ENCODE measurements around the gene PRDM11.

The PRDM11 gene

GRCh38 chr11:45169310-45170072 lies 23.1 kb downstream of the PRDM11 start:
- Histone ChIP-seq H3K36me3 (ENCODE audit: insufficient read depth, low read length) (no peaks in the 10 kb centered on the region), H3K9me3 (ENCODE audit: control insufficient read depth, insufficient read depth, low read length) (no peaks in the 10 kb centered on the region), H3K9ac (ENCODE audit: low read depth, low read length) (no peak overlapping the region), H3K4me1 (ENCODE audit: insufficient read depth, low read length) (no peaks in the 10 kb centered on the region)

GRCh38 chr11:45170484-45170883 lies 24.0 kb downstream of the PRDM11 start:
- Histone ChIP-seq H3K4me1 (ENCODE audit: insufficient read depth, low read length) (no peaks in the 10 kb centered on the region), H3K9ac (ENCODE audit: low read depth, low read length) (no peak overlapping the region), H3K36me3 (ENCODE audit: insufficient read depth, low read length) (no peaks in the 10 kb centered on the region), H3K9me3 (ENCODE audit: control insufficient read depth, insufficient read depth, low read length) (no peaks in the 10 kb centered on the region)

GRCh38 chr11:45171550-45171949 lies 25.1 kb downstream of the PRDM11 start:
- Histone ChIP-seq H3K4me1 (ENCODE audit: insufficient read depth, low read length) (no peaks in the 10 kb centered on the region), H3K9ac (ENCODE audit: low read depth, low read length) (no peak overlapping the region), H3K36me3 (ENCODE audit: insufficient read depth, low read length) (no peaks in the 10 kb centered on the region), H3K9me3 (ENCODE audit: control insufficient read depth, insufficient read depth, low read length) (no peaks in the 10 kb centered on the region)

GRCh38 chr11:45173064-45173463 lies 26.6 kb downstream of the PRDM11 start:
- no peaks in the 10 kb centered on the region for H3K4me1 ChIP-seq (ENCODE audit: insufficient read depth, low read length)
- no peaks in the 10 kb centered on the region for H3K36me3 ChIP-seq (ENCODE audit: insufficient read depth, low read length)
- H3K9me3 ChIP-seq (ENCODE audit: control insufficient read depth, insufficient read depth, low read length) = no peaks in the 10 kb centered on the region
- H3K9ac ChIP-seq (ENCODE audit: low read depth, low read length) = no peak overlapping the region

- Histone ChIP-seq H3K9me3 (ENCODE audit: control insufficient read depth, insufficient read depth, low read length) (no peaks in the 10 kb centered on the region), H3K9ac (ENCODE audit: low read depth, low read length) (no peak overlapping the region), H3K4me1 (ENCODE audit: insufficient read depth, low read length) (no peaks in the 10 kb centered on the region), H3K36me3 (ENCODE audit: insufficient read depth, low read length) (no peaks in the 10 kb centered on the region)
These were observed 27.9 kb downstream of the PRDM11 start for GRCh38 chr11:45174168-45174835.

GRCh38 chr11:45174963-45175362 lies 28.5 kb downstream of the PRDM11 start:
- H3K9me3 ChIP-seq (ENCODE audit: control insufficient read depth, insufficient read depth, low read length) = no peaks in the 10 kb centered on the region
- H3K4me1 ChIP-seq (ENCODE audit: insufficient read depth, low read length) = peaks cover 5% of the 10 kb centered on the region; the same call in 1 of the 2 replicates
- H3K36me3 ChIP-seq (ENCODE audit: insufficient read depth, low read length) = no peaks in the 10 kb centered on the region
- no peak overlapping the region for H3K9ac ChIP-seq (ENCODE audit: low read depth, low read length)

GRCh38 chr11:45176996-45177395 lies 30.6 kb downstream of the PRDM11 start:
- no peaks in the 10 kb centered on the region for H3K9me3 ChIP-seq (ENCODE audit: control insufficient read depth, insufficient read depth, low read length)
- H3K36me3 ChIP-seq (ENCODE audit: insufficient read depth, low read length) = no peaks in the 10 kb centered on the region
- H3K4me1 ChIP-seq (ENCODE audit: insufficient read depth, low read length) = peaks cover 5% of the 10 kb centered on the region; the same call in 1 of the 2 replicates
- H3K9ac ChIP-seq (ENCODE audit: low read depth, low read length) = no peak overlapping the region

- Histone ChIP-seq H3K4me1 (ENCODE audit: insufficient read depth, low read length) (peaks cover 5% of the 10 kb centered on the region; the same call in 1 of the 2 replicates), H3K36me3 (ENCODE audit: insufficient read depth, low read length) (no peaks in the 10 kb centered on the region), H3K9me3 (ENCODE audit: control insufficient read depth, insufficient read depth, low read length) (no peaks in the 10 kb centered on the region), H3K9ac (ENCODE audit: low read depth, low read length) (no peak overlapping the region)
These were observed 31.8 kb downstream of the PRDM11 start for GRCh38 chr11:45178223-45178622.

- peaks cover 5% of the 10 kb centered on the region; the same call in 1 of the 2 replicates for H3K4me1 ChIP-seq (ENCODE audit: insufficient read depth, low read length)
- no peak overlapping the region for H3K9ac ChIP-seq (ENCODE audit: low read depth, low read length)
- 0 out of 2 replicates have a peak, but pooled peaks cover 4% of the 10 kb centered on the region for H3K36me3 ChIP-seq (ENCODE audit: insufficient read depth, low read length)
- H3K9me3 ChIP-seq (ENCODE audit: control insufficient read depth, insufficient read depth, low read length) = no peaks in the 10 kb centered on the region
These were observed 32.6 kb downstream of the PRDM11 start for GRCh38 chr11:45178890-45179671.

- H3K9me3 ChIP-seq (ENCODE audit: control insufficient read depth, insufficient read depth, low read length) = no peaks in the 10 kb centered on the region
- peaks cover 5% of the 10 kb centered on the region; the same call in 1 of the 2 replicates for H3K4me1 ChIP-seq (ENCODE audit: insufficient read depth, low read length)
- 0 out of 2 replicates have a peak, but pooled peaks cover 4% of the 10 kb centered on the region for H3K36me3 ChIP-seq (ENCODE audit: insufficient read depth, low read length)
- H3K9ac ChIP-seq (ENCODE audit: low read depth, low read length) = peak overlapping the region; percentile 67
These were observed 33.3 kb downstream of the PRDM11 start for GRCh38 chr11:45179686-45180178.

GRCh38 chr11:45180179-45180847 lies 33.9 kb downstream of the PRDM11 start:
- no peaks in the 10 kb centered on the region for H3K9me3 ChIP-seq (ENCODE audit: control insufficient read depth, insufficient read depth, low read length)
- H3K4me1 ChIP-seq (ENCODE audit: insufficient read depth, low read length) = peaks cover 5% of the 10 kb centered on the region; the same call in 1 of the 2 replicates
- peak overlapping the region; percentile 83 for H3K9ac ChIP-seq (ENCODE audit: low read depth, low read length)
- 0 out of 2 replicates have a peak, but pooled peaks cover 4% of the 10 kb centered on the region for H3K36me3 ChIP-seq (ENCODE audit: insufficient read depth, low read length)

GRCh38 chr11:45180848-45181192 lies 34.4 kb downstream of the PRDM11 start:
- Histone ChIP-seq H3K4me1 (ENCODE audit: insufficient read depth, low read length) (peaks cover 5% of the 10 kb centered on the region; the same call in 1 of the 2 replicates), H3K36me3 (ENCODE audit: insufficient read depth, low read length) (0 out of 2 replicates have a peak, but pooled peaks cover 4% of the 10 kb centered on the region), H3K9ac (ENCODE audit: low read depth, low read length) (peak overlapping the region; percentile 83), H3K9me3 (ENCODE audit: control insufficient read depth, insufficient read depth, low read length) (no peaks in the 10 kb centered on the region)

GRCh38 chr11:45181193-45181888 lies 34.9 kb downstream of the PRDM11 start:
- Histone ChIP-seq H3K4me1 (ENCODE audit: insufficient read depth, low read length) (peaks cover 5% of the 10 kb centered on the region; the same call in 1 of the 2 replicates), H3K9me3 (ENCODE audit: control insufficient read depth, insufficient read depth, low read length) (no peaks in the 10 kb centered on the region), H3K36me3 (ENCODE audit: insufficient read depth, low read length) (0 out of 2 replicates have a peak, but pooled peaks cover 4% of the 10 kb centered on the region), H3K9ac (ENCODE audit: low read depth, low read length) (peak overlapping the region; percentile 83)
